MCF 10A (cell line): ENCODE data around the gene B9D2. TPM values are rescaled to one million over a fixed set of nuclear protein-coding genes. Genes with fewer than 3 reads are reported as not detected.
"Not testable (repeated sequence)": the region's sequence is repeated elsewhere in the genome, so short reads cannot be mapped to it uniquely, and the experiment has no call there.

Experiments
- BruUV-seq: library from RNA; stranded (reverse); fragments of 400-500 nt; replicated peaks from 2 replicates; lab custom pipeline; 2021; lab: Mats Ljungman, UMichigan
- CTCF ChIA-PET: fragments of 300-600 bp; sonication (Branson Sonifier 250); formaldehyde crosslinking; extraction: SDS; loops from one replicate; lab custom pipeline; 2021; ENCODE audit warnings: antibody characterized with exemption, inconsistent platforms; lab: Yijun Ruan, JAX
- POLR2A ChIA-PET: fragments of 300-600, 350-650 bp; sonication (Branson Sonifier 250); formaldehyde crosslinking; extraction: SDS; loops from one replicate; lab custom pipeline; 2020; ENCODE audit warnings: antibody characterized with exemption, inconsistent platforms; lab: Yijun Ruan, JAX
- DNase-seq: peaks from one replicate; pipeline ENCODE4 v3.0.0-alpha.2; 2018; ENCODE audit not compliant: unreplicated experiment
- H3K27ac Mint-ChIP-seq: one replicate; pipeline ENCODE4 v1.8.0; 2022; ENCODE audit warnings: mild to moderate bottlenecking, low read depth, mixed read lengths; ENCODE audit not compliant: unreplicated experiment
- H3K27me3 Mint-ChIP-seq: one replicate; pipeline ENCODE4 v1.8.0; 2022; ENCODE audit warnings: mixed read lengths; ENCODE audit not compliant: insufficient read depth, unreplicated experiment
- H3K36me3 Mint-ChIP-seq: one replicate; pipeline ENCODE4 v1.8.0; 2022; ENCODE audit warnings: mild to moderate bottlenecking, moderate library complexity, mixed read lengths; ENCODE audit not compliant: insufficient read depth, unreplicated experiment
- H3K4me1 Mint-ChIP-seq: one replicate; pipeline ENCODE4 v1.8.0; 2022; ENCODE audit warnings: mixed read lengths; ENCODE audit not compliant: insufficient read depth, unreplicated experiment
- H3K4me3 Mint-ChIP-seq: one replicate; pipeline ENCODE4 v1.8.0; 2022; ENCODE audit warnings: mild to moderate bottlenecking, moderate library complexity, mixed read lengths; ENCODE audit not compliant: unreplicated experiment
- H3K9me3 Mint-ChIP-seq: one replicate; pipeline ENCODE4 v1.8.0; 2022; ENCODE audit warnings: mixed read lengths; ENCODE audit not compliant: unreplicated experiment
- intact Hi-C: fragments of 100-400 bp; cut with micrococcal nuclease; formaldehyde crosslinking; loops from 2 replicates; pipeline ENCODE4 v1.14.1; 2022
- total RNA-seq: library from RNA; stranded (reverse); gene quantifications from 2 replicates; pipeline ENCODE4 v1.2.3, GENCODE V29; 2022
- TF ChIP-seq, protein P1 (sequence below): fragments of 200-600 bp; IDR thresholded peaks from one replicate; pipeline ENCODE4 v1.8.0; 2022; ENCODE audit warnings: antibody characterized with exemption, mild to moderate bottlenecking; ENCODE audit not compliant: unreplicated experiment

Gene B9D2
- total RNA-seq, 1 experiment from 2014 or later: 5.7 TPM

DNA sequence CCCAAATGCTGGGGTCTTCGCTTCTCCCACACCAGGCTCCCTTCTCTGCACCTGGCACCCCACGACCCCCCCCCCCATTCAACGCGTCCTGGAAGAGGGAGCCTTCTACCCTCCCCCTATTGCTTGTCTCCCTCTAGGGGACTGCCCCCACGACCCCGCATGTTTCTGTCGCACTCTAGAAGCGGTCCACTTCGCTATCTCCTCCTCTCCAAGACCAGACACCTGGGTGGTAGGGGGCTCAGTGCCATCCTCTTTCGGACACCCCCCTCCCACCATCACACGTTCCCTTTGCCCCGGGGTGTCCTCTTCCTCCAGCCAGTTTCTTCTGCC, 11.7 kb downstream of the B9D2 start:
- Mint-ChIP-seq H3K27ac (no peak overlapping the region), H3K4me3 (peak overlapping the region; percentile 98), H3K36me3 (peaks cover 23% of the 10 kb centered on the region), H3K27me3 (no peaks in the 10 kb centered on the region), H3K4me1 (peaks cover 24% of the 10 kb centered on the region), H3K9me3 (no peaks in the 10 kb centered on the region)
- POLR2A ChIA-PET: interaction anchor here (0.7 to 3.4 kb wide), 11 partner anchors 11 to 89 kb away, joined by 3 to 41 read pairs (median 6); partner anchors contain the start of genes B9D2, CCDC97, EXOSC5 and HNRNPUL1
- TF ChIP-seq, protein P1, sequence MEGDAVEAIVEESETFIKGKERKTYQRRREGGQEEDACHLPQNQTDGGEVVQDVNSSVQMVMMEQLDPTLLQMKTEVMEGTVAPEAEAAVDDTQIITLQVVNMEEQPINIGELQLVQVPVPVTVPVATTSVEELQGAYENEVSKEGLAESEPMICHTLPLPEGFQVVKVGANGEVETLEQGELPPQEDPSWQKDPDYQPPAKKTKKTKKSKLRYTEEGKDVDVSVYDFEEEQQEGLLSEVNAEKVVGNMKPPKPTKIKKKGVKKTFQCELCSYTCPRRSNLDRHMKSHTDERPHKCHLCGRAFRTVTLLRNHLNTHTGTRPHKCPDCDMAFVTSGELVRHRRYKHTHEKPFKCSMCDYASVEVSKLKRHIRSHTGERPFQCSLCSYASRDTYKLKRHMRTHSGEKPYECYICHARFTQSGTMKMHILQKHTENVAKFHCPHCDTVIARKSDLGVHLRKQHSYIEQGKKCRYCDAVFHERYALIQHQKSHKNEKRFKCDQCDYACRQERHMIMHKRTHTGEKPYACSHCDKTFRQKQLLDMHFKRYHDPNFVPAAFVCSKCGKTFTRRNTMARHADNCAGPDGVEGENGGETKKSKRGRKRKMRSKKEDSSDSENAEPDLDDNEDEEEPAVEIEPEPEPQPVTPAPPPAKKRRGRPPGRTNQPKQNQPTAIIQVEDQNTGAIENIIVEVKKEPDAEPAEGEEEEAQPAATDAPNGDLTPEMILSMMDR: no peak
- CTCF ChIA-PET: interaction anchor here (0.6 to 5.2 kb wide), 6 partner anchors 12 to 1465 kb away, joined by 3 to 34 read pairs (median 3); partner anchors contain the start of gene B9D2
- no TSS peak for BruUV-seq
- no peak for DNase-seq
- intact Hi-C loops: loop anchor here (2.0 to 5.0 kb wide), 4 partner anchors 25 to 90 kb away; partner anchors contain the start of genes BCKDHA, CCDC97, EXOSC5 and HNRNPUL1

DNA sequence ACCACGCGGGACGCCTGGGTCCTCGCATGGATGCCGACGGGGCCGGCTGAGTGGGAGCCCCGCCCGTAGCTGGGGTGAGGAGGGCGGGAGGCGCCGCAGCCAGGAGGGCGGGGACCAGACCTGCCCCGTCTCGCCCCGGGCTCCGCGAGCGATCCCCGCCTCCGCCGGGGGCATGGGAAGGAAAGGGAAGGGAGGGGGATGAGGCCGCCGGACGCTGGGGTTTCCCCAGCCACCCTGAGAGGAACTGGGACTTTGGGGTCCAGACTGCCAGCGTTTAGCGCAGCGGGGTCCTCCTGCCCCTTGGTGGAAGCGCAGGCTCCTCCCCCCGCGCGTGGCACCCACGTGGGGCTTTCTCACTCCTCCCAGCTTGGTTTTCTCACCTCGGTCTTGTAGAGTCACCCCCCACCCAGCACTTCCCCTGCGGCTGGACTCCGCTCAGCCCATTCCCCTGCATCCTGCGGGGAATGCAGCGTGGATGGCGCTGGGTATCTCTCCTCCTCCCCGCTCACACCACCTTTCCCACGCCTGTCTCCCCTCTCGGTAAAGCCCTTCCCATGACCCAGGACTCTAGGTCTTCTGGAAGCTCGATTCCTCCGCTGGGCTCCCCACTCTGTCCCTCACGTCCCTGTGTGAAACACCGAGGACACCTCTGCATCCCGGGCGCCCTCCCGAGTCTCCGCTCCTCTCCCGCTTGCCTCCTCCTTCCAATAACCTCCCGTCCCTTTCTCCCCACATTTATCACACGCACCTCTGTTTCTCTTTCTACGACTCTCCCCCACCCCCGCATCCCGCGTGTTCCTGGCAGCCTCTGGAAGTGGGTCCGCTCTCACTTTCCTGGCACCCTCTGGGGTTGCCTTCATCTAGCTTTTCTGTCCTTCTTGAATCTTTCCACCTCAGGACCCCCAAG, 12.4 kb downstream of the B9D2 start:
- intact Hi-C loops: loop anchor here (2.0 to 5.0 kb wide), 4 partner anchors 25 to 89 kb away; partner anchors contain the start of genes BCKDHA, CCDC97, EXOSC5 and HNRNPUL1
- peaks cover 30% of the 10 kb centered on the region for H3K36me3 Mint-ChIP-seq
- H3K4me1 Mint-ChIP-seq: peaks cover 24% of the 10 kb centered on the region
- no peak overlapping the region for H3K27ac Mint-ChIP-seq
- peak overlapping the region; percentile 98 for H3K4me3 Mint-ChIP-seq
- ChIA-PET POLR2A (interaction anchor here (0.6 to 3.4 kb wide), 15 partner anchors 12 to 456 kb away, joined by 3 to 41 read pairs (median 4); partner anchors contain the start of genes B9D2, CCDC97, DMAC2 and EXOSC5), CTCF (interaction anchor here (0.7 to 5.2 kb wide), 5 partner anchors 13 to 620 kb away, joined by 3 to 34 read pairs (median 3); partner anchors contain the start of gene B9D2)
- H3K27me3 Mint-ChIP-seq: no peaks in the 10 kb centered on the region
- BruUV-seq: no TSS peak
- TF ChIP-seq, protein P1: no peak
- peak; percentile 41 for DNase-seq
- no peaks in the 10 kb centered on the region for H3K9me3 Mint-ChIP-seq

DNA sequence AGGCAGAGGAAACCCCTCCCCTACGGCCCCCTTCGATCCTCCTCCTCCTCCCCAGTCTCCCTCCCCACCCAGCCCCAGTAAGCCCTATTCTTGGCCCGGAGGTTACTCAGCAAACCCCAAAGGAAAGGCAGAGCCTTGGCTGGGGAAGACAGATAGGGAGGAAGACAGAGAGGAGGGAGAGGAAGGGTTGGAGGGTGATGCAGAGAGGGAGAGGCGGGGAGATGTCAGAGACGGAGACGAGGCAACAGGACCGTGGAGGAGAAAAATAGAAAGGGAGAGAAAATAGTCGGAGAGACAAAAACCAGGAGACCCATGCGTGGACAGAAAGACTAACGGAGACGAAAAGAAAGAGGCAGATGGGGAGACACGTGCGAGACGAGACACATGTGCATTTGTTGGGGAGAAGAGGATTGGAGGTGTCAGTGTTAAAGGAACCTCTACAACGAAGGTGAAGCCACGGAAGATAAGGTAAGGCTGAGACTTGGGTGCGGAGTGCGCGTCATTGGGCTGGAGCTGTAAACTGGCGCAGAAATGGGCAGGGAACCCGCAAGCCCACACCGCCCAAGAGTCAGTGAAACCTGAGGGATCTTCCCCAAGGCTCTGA, 13.1 kb downstream of the B9D2 start:
- no peak for DNase-seq
- Mint-ChIP-seq H3K4me1 (peaks cover 24% of the 10 kb centered on the region), H3K27ac (no peak overlapping the region), H3K9me3 (no peaks in the 10 kb centered on the region), H3K4me3 (peak overlapping the region; percentile 98), H3K36me3 (peaks cover 30% of the 10 kb centered on the region), H3K27me3 (no peaks in the 10 kb centered on the region)
- POLR2A ChIA-PET: interaction anchor here (0.7 to 3.4 kb wide), 11 partner anchors 13 to 457 kb away, joined by 3 to 41 read pairs (median 9); partner anchors contain the start of genes B9D2, CCDC97, DMAC2 and EXOSC5
- TF ChIP-seq, protein P1: no peak
- BruUV-seq: no TSS peak
- intact Hi-C loops: loop anchor here (5.0 kb wide), 3 partner anchors 39 to 89 kb away; partner anchors contain the start of genes BCKDHA, CCDC97, EXOSC5 and HNRNPUL1
- CTCF ChIA-PET: no interaction called here

DNA sequence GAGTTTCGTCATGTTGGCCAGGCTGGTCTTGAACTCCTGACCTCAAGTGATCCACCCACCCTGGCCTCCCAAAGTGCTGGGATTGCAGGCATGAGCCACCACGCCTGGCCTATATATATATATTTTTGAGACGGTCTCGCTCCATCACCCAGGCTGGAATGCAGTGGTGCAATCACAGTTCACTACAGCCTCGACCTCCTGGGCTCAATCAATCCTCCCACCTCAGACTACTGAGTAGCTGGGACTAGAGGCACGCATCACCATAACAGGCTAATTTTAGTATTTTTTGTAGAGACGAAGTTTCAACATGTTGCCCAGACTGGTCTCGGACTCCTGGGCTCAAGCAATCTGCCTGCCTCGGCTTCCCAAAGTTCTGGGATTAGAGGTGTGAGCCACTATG, 17.0 kb downstream of the B9D2 start:
- intact Hi-C loops: not testable (repeated sequence)

More for the DNA sequence above, 17.0 kb downstream of the B9D2 start:
- not testable (repeated sequence) for DNase-seq, H3K4me3 Mint-ChIP-seq, H3K27me3 Mint-ChIP-seq, BruUV-seq, H3K9me3 Mint-ChIP-seq, H3K27ac Mint-ChIP-seq
- Mint-ChIP-seq H3K4me1 (peaks cover 18% of the 10 kb centered on the region), H3K36me3 (peaks cover 52% of the 10 kb centered on the region)
- POLR2A ChIA-PET: interaction anchor here (1.0 kb wide), 1 partner anchor 17 kb away, joined by 4 read pairs; the partner anchor contains the start of gene B9D2
- CTCF ChIA-PET: interaction anchor here (0.7 to 1.8 kb wide), 2 partner anchors 9 to 11 kb away, joined by 3 to 4 read pairs; no protein-coding TSS in a partner anchor
